PFSK-1 (cell line): ENCODE data around the gene RAB44.

Experiments used
- POLR2AphosphoS5 ChIP-seq: IDR thresholded peaks from 2 replicates; pipeline ENCODE4 v1.6.1; 2012; ENCODE audit warnings: low read depth, mild to moderate bottlenecking, control low read depth, low read length, moderate library complexity
- SIN3A ChIP-seq: IDR thresholded peaks from 2 replicates; pipeline ENCODE4 v1.6.1; 2012; ENCODE audit warnings: mild to moderate bottlenecking, low read length, moderate library complexity, borderline replicate concordance; ENCODE audit not compliant: insufficient read depth
- TAF1 ChIP-seq: IDR thresholded peaks from 2 replicates; pipeline ENCODE4 v1.6.1; 2012; ENCODE audit warnings: low read length, control low read depth, borderline replicate concordance; ENCODE audit not compliant: insufficient read depth
- TF ChIP-seq, protein P1 (sequence below), 2 experiments: IDR thresholded peaks; 2 replicates each; pipeline versions ENCODE4 v1.6.1 to v1.8.0; 2011 to 2012; ENCODE audit warnings: low read depth in 2 of 2, low read length in 2 of 2, control low read depth in 1 of 2, inconsistent platforms in 1 of 2, mild to moderate bottlenecking in 1 of 2, moderate library complexity in 1 of 2; ENCODE audit not compliant: insufficient read depth in 1 of 2

DNA sequence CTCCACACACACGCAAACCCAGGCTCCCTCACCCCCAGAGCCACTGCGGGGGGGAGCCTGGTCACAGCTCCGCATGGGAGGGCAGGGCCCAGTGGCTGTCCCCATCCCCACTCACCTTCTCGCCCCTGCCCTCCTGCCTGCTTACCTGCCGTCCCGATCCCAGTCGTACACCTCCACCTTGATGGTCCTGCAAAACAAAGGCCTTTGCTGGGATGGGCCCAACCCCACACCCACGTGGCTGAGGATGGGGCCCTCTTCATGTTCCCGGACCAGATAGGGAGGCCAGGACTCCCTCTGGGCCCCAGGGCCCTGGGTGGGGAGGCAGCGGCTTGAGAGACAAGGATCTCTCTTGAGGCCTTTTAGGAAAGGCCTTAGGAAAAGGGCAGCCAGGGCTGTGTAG is 67.6 kb downstream of the RAB44 start:
- TF ChIP-seq SIN3A (no peak), POLR2AphosphoS5 (no peak), TAF1 (no peak)
- TF ChIP-seq, protein P1, sequence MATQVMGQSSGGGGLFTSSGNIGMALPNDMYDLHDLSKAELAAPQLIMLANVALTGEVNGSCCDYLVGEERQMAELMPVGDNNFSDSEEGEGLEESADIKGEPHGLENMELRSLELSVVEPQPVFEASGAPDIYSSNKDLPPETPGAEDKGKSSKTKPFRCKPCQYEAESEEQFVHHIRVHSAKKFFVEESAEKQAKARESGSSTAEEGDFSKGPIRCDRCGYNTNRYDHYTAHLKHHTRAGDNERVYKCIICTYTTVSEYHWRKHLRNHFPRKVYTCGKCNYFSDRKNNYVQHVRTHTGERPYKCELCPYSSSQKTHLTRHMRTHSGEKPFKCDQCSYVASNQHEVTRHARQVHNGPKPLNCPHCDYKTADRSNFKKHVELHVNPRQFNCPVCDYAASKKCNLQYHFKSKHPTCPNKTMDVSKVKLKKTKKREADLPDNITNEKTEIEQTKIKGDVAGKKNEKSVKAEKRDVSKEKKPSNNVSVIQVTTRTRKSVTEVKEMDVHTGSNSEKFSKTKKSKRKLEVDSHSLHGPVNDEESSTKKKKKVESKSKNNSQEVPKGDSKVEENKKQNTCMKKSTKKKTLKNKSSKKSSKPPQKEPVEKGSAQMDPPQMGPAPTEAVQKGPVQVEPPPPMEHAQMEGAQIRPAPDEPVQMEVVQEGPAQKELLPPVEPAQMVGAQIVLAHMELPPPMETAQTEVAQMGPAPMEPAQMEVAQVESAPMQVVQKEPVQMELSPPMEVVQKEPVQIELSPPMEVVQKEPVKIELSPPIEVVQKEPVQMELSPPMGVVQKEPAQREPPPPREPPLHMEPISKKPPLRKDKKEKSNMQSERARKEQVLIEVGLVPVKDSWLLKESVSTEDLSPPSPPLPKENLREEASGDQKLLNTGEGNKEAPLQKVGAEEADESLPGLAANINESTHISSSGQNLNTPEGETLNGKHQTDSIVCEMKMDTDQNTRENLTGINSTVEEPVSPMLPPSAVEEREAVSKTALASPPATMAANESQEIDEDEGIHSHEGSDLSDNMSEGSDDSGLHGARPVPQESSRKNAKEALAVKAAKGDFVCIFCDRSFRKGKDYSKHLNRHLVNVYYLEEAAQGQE (IDR thresholded peaks at IDR 0.05; ENCODE audit: insufficient read depth in 1 of 2, low read depth in 2 of 2, low read length in 2 of 2), result no peak
